Activated T-cell treated with anti-CD3 and anti-CD28 coated beads, Interleukin-2, amount 50 U/mL, for 72 hours (primary cell): ENCODE data around the gene MYH2. TPM values are rescaled to one million over a fixed set of nuclear protein-coding genes. Genes with fewer than 3 reads are reported as not detected.

ENCODE experiments used
- ATAC-seq, 2 donors: fragments of 150-1000 bp; cut with Tn5 transposase; replicated peaks in 1 of 2; 2 replicates each; pipeline ENCODE4 v1.10.0; 2021; ENCODE audit warnings: moderate library complexity in 2 of 2, mild to moderate bottlenecking in 1 of 2
- DNase-seq, 2 donors: peaks; one replicate each; pipeline ENCODE4 v3.0.0; 2021 to 2022; ENCODE audit warnings: mixed read lengths in 1 of 2
- H3K27ac Mint-ChIP-seq: one replicate; pipeline ENCODE4 v1.8.0; 2022; ENCODE audit warnings: mild to moderate bottlenecking, moderate library complexity, mixed read lengths
- H3K27me3 Mint-ChIP-seq: one replicate; pipeline ENCODE4 v1.8.0; 2022; ENCODE audit warnings: low read depth, mixed read lengths
- H3K36me3 Mint-ChIP-seq, 2 donors: one replicate each; pipeline ENCODE4 v1.8.0; 2022; ENCODE audit warnings: mixed read lengths in 2 of 2, mild to moderate bottlenecking in 1 of 2; ENCODE audit not compliant: insufficient read depth in 2 of 2
- H3K4me1 Mint-ChIP-seq: one replicate; pipeline ENCODE4 v1.8.0; 2022; ENCODE audit warnings: low read depth, mixed read lengths
- H3K4me3 Mint-ChIP-seq, 2 donors: one replicate each; pipeline ENCODE4 v1.8.0; 2022; ENCODE audit warnings: mild to moderate bottlenecking in 2 of 2, mixed read lengths in 2 of 2, moderate library complexity in 2 of 2
- H3K9me3 Mint-ChIP-seq, 2 donors: one replicate each; pipeline ENCODE4 v1.8.0; 2022; ENCODE audit warnings: mixed read lengths in 2 of 2
- total RNA-seq, 2 donors: library from RNA; stranded (reverse); gene quantifications; one replicate each; pipeline ENCODE4 v1.2.3, GENCODE V29; 2022

MYH2 gene
- total RNA-seq, 2 donors from 2014 or later = not detected

DNA sequence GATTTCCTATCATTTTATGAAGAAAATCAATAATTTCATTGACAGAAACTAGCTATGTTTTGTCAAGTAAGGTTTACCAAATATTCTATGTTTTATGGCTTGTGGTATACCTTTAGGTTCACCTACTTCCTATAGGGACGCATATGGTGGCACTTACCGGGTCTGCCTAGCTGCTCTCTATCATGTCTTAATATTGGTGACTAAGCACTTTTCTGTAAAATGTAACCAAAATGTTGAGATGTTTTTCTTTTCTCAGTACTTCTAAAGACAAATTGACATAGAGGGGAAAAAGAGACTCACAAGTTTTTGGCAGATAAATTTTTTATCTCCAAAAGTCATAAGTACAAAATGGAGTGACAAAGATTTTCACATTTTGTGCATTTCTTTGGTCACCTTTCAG, 57.5 kb downstream of the MYH2 start:
- peaks cover 13 to 14% of the 10 kb centered on the region in 2 donors for H3K36me3 Mint-ChIP-seq
- ATAC-seq = no peak

DNA sequence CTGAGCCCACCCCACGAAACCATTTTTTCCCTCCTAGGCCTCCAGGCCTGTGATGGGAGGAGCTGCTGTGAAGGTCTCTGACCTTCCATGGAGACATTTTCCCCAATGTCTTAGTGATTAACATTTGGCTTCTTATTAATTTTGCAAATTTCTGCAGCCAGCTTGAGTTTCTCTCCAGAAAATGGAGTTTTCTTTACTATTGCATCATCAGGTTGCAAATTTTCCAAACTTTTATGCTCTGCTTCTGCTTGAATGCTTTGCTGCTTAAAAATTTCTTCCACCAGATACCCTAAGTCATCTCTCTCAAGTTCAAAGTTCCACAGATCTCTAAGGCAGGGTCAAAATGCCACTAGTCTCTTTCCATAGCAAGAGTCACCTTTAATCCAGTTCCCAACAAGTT, 67.2 kb downstream of the MYH2 start:
- no peak for ATAC-seq
- H3K4me3 Mint-ChIP-seq = no peak overlapping the region
- H3K4me1 Mint-ChIP-seq = no peaks in the 10 kb centered on the region
- H3K27me3 Mint-ChIP-seq = no peaks in the 10 kb centered on the region
- peaks cover 12 to 14% of the 10 kb centered on the region in 2 donors for H3K9me3 Mint-ChIP-seq
- H3K36me3 Mint-ChIP-seq = peaks cover 6 to 7% of the 10 kb centered on the region in 2 donors
- H3K27ac Mint-ChIP-seq = no peak overlapping the region
- DNase-seq = no peak

More for the DNA sequence above, 57.5 kb downstream of the MYH2 start:
- Mint-ChIP-seq H3K9me3 (peaks cover 18 to 24% of the 10 kb centered on the region in 2 donors), H3K4me3 (no peak overlapping the region), H3K27me3 (no peaks in the 10 kb centered on the region), H3K27ac (no peak overlapping the region), H3K4me1 (no peaks in the 10 kb centered on the region)
- DNase-seq = no peak

DNA sequence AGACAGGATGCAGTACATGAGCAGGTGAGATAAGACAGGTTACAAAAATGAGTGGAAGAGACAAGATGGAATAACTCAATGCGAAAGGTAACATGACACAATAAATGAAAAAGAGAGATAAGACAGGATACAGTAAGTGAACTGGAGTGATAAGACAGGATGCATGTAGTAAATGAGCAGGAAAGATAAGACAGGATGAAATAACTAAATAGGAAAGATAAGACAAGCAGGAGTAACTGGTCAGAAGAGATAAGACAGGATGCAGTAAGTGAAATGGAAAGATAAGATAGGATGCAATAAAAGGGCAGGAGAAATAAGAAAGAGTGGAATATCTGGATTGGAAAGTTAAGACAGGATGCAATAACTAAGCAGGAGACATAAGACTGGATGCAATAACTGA, 71.8 kb downstream of the MYH2 start:
- DNase-seq (no peak), ATAC-seq (no peak)
- no peak overlapping the region for H3K27ac Mint-ChIP-seq
- no peaks in the 10 kb centered on the region for H3K27me3 Mint-ChIP-seq
- no peak overlapping the region for H3K4me3 Mint-ChIP-seq
- peaks cover 0 to 1% of the 10 kb centered on the region in 2 donors for H3K36me3 Mint-ChIP-seq
- H3K4me1 Mint-ChIP-seq = no peaks in the 10 kb centered on the region
- peaks cover 2 to 4% of the 10 kb centered on the region in 2 donors for H3K9me3 Mint-ChIP-seq

DNA sequence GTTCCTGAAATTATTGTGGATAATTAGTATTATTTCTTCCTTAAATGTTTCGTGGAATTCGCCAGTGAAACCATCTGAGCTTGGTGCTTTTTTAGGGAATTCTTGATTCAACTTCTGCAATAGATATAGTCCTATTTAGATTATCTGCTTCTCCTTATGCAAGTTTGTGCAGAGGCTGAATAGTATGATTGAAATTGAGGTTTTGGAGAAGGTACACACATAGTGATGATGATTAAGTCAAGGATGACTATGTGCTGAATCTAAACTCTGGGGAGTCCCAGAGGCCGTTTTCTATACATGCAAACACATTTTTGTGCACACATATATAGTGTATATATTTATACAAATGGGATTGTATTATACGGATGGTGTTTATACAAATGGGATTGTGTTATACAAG, 74.9 kb downstream of the MYH2 start:
- DNase-seq = no peak
- Mint-ChIP-seq H3K4me3 (no peak overlapping the region), H3K27me3 (no peaks in the 10 kb centered on the region), H3K36me3 (no peaks in the 10 kb centered on the region), H3K9me3 (no peaks in the 10 kb centered on the region), H3K4me1 (no peaks in the 10 kb centered on the region), H3K27ac (no peak overlapping the region)
- ATAC-seq = no peak

GRCh38 chr17:10471858-10472257, 77.6 kb downstream of the MYH2 start:
- Mint-ChIP-seq H3K36me3 (no peaks in the 10 kb centered on the region), H3K9me3 (no peaks in the 10 kb centered on the region), H3K27me3 (no peaks in the 10 kb centered on the region), H3K27ac (no peak overlapping the region), H3K4me1 (no peaks in the 10 kb centered on the region), H3K4me3 (no peak overlapping the region)
- DNase-seq (no peak), ATAC-seq (no peak)

Other genes starting within 250 kb of the MYH2 start
- gene MYH13, start 176.7 kb downstream of the MYH2 start, total RNA-seq = not detected
- not detected for gene MYH8, start 127.7 kb downstream of the MYH2 start, total RNA-seq
- gene MYH4, start 80.1 kb downstream of the MYH2 start, total RNA-seq = not detected
- not detected for gene MYH1, start 31.1 kb downstream of the MYH2 start, total RNA-seq
- 1 to 10 TPM; 4.6 to 5.4 TPM for gene MYH3, start 107.7 kb upstream of the MYH2 start, total RNA-seq
- gene SCO1, start 147.9 kb upstream of the MYH2 start, total RNA-seq = 10 to 100 TPM; 27.8 to 32.2 TPM
- 10 to 100 TPM; 22.6 to 28.7 TPM for gene ADPRM, start 147.9 kb upstream of the MYH2 start, total RNA-seq
- gene TMEM220, start 180.4 kb upstream of the MYH2 start, total RNA-seq = 1 to 10 TPM in 1 of 2 donors, under 1 TPM in 1; 0.89 to 1.8 TPM